Subcutaneous adipose tissue (tissue), 4 donors: ENCODE results near the gene RHBDL1. TPM values are rescaled to one million over a fixed set of nuclear protein-coding genes. Genes with fewer than 3 reads are reported as not detected.

Source experiments
- CTCF ChIP-seq: fragments of 450-650 bp; IDR thresholded peaks from one replicate; pipeline ENCODE4 v1.5.1; 2016; ENCODE audit warnings: low read depth, mild to moderate bottlenecking, control low read depth, antibody characterized with exemption, moderate library complexity
- total RNA-seq, 4 donors: library from RNA; depleted of rRNA; stranded (reverse); fragments of >200 nt; gene quantifications; one replicate each; pipeline ENCODE4 v1.1.0, GENCODE V29; 2016

RHBDL1 gene
- total RNA-seq, 4 donors from 2014 or later = 0.66 to 1.7 (median 1.3) TPM; not detected in 1

- no peak for TF ChIP-seq CTCF
Measured at GRCh38 chr16:667780-668518, 7.5 kb upstream of the RHBDL1 start, which contains the start of gene RHOT2. TSS of gene RHOT2 (plus strand) at chr16:668132. CDS start at chr16:668200, 68 bp downstream.

- no peak for TF ChIP-seq CTCF
Measured at GRCh38 chr16:668519-669171, 6.8 kb upstream of the RHBDL1 start.

- TF ChIP-seq CTCF = no peak
Measured at GRCh38 chr16:669666-670065, 5.8 kb upstream of the RHBDL1 start.

GRCh38 chr16:670485-671352 is 4.8 kb upstream of the RHBDL1 start:
- TF ChIP-seq CTCF = no peak

GRCh38 chr16:671353-672131 is 3.9 kb upstream of the RHBDL1 start:
- no peak for TF ChIP-seq CTCF

GRCh38 chr16:672371-672770 is 3.1 kb upstream of the RHBDL1 start:
- no peak for TF ChIP-seq CTCF
